HG03575 (cell line): ENCODE data around the gene OTUB2.

Experiments
- ATAC-seq: cut with Tn5 transposase; IDR thresholded peaks from one replicate; pipeline ENCODE4 v1.9.1; 2021; ENCODE audit not compliant: unreplicated experiment, insufficient number of reproducible peaks, low FRiP score; ENCODE audit errors: extremely low read depth

The OTUB2 gene

DNA sequence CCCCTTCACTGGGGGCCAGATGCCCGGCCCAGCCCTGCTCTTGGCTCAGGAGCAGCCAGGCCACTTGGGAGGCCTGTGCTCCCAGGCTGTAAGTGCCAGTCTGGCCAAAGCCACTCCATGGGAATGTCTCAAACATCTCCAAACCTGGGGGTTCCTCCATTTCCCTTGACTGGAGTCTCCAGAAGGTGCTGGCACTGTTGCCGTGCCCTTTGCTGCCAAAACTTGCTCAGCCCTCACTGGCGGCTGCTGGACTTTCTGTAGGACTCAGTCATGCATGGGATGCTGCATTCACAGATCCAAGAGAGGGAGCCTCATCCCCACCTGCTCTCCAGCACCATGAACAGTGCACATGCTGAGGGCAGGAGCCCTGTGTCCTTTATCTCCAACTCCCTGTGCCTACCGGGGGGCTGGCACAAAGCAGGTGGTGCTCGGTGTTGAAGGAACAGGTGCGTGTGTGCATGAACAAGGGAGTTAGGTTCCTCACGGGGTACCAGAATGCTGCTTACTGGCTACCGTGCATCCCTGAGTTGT, 9.6 kb upstream of the OTUB2 start:
- ATAC-seq: no peak

DNA sequence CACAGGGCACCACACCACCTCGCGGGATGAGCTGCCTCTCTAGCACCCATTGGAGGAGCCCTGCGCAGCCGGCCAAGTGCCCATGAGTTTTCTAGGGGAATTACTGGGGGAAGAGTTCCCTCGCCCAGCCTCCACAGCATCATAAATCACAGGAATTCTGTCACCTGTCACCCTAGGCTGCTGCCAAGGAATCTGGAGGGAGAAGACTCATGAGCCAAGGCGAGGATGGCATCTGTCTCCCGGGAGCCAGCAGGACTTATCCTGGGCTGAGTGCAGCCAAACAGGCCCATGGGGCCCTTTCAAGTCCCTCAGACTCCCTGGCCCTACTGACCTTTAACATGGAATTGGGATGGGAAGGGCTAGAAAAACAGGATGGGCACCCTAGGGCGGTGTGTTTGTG, 7.8 kb upstream of the OTUB2 start:
- no peak for ATAC-seq

DNA sequence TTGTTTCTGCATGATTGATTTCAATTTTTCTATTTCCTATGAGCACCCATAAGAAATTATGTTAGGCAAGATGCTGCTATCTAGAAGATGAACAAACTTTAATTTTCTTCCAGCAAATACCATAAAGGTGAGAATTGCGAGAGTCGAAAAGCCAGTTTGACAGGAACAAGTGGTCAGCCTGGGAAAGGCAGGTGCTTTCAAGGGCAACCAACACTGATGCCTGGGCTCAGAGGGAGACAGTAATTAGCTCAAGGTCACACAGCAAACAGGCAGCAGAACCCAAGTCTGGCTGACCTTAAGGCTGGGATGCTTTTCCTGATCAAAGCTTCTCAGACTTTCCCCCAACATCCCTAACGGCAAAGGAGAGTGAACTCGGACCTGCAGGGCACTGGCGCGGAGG, 6.8 kb upstream of the OTUB2 start:
- ATAC-seq: no peak

DNA sequence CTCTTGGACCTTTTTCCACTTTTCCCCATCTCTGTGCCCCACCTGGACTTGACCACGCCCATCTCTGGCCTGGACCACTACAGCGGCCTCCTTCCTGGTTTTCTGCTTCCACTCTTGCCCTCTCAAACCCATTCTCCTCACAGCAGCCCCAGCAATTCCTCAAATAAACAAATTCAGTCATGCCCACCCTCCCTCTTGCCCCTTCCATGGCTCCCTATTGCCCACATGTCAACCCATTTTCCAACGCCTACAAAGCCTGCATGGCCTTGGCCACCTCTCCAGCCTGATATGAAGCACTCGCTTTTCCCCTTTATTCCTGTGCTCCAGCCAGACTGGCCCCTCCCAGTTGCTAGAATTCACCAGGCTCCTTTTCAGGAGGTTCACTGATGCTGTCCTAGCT, 5.9 kb upstream of the OTUB2 start:
- ATAC-seq: no peak

DNA sequence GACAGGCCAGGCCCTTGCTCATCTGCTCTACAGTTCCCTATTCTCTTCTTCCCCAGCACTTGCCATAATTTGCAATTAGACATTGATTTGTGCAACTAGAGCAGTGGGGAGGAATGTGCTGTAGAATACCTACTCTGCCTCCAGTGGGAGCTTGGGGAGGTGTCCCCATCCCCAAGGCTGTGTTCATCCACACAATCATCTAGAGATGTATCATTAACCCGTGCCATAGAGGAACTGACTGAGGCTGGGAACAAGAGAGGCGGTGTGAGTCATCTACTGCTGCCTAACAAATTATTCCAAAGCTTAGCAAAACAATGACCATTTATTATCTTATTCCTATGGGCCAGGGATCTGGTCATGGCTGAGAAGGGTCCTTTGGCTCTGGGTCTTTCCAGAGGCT, 5.1 kb upstream of the OTUB2 start:
- ATAC-seq: no peak

DNA sequence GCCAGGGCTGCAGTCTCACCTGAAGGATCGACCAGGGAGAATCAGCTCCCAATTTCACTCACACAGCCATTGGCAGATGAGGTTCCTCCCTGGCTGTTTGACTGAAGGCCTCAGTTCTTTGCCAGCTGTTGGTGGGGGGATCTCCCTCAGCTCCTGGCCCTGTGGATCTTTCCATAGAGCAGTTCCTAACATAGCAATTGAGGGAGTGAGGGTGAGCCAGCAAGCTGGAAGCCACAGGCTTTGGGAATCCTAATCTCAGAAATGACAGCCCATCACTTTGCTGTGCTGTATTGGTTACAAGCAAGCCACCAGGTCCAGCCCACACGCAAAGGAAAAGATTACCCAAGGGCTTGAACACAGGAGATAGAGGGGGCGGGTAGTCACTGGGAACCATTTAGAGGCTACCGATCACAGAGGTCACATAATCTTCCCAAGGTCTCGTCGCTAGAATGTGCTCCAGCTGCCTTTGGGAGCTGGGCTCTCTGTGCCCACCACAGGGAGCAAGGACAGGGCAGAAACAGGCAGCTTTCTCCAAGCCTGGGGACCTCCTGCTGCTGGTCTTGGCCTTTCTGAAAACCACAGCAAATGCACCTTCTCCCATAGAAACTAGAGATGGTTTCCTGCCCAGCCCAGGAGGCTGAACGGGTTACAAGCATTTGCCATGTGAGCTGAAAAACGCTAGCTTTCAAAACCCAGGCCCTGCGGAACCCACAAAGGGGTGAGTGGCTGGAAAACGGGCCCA, 4.6 kb upstream of the OTUB2 start:
- no peak for ATAC-seq

DNA sequence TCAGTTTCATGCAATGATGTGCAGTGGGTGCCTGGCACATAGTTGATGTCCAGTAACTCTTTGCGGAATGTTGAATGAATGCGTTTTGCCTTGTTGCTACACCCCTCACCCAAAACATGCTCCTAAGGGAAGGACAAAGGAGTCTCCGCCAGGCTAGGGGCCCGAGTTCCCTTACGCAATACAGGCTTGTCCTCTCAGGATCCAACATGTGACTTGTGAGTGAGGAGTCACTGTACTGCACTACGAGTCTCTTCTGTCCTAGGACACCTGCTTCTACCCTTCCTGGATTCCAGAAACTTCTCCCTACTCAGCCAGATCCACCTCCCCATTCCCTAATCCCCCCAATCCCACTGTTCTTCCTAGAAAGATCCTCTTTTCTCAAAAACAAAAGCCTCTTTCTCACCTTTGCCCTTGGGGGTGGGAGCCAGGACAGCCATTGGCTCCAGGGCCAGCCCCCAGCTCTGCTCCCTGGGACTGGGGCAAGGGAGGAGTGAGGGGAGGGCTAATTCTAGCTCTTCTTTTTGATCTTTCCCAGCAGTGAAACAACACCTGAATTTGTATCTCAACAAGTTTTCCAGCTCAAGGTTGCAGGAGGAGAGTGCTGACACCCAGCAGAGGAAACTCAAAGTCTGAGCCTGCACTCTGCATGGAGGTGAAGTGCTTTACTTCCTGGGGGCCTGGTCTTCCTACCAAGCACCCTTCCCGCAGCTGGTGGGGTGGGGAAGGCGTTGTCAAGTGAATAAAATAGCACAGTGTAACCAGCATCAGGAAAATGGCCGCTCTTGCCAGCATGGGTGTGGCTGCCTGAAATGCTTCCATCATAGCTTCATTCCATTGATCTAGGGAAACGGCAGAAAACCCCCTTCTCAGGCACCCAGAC, 3.4 kb upstream of the OTUB2 start:
- ATAC-seq: no peak

DNA sequence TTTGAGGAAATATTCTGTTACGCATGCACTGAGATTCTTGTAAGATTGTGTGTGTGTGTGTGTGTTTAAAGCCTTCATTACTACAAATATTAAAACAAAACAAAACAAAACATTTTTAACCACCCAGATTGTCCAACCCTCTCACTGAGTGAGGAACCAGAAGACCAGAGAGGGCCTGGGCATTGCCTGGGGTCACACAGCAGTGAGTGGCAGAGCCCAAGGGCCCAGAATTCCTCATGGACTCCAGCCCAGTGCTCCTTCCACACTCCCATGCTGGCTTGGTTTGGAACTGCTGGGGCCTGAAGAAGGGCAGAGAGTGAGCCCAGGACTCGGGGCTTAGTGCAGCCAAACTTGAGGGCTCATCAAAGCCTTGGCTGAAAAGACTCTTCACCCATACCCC, 1.6 kb upstream of the OTUB2 start:
- ATAC-seq: no peak

DNA sequence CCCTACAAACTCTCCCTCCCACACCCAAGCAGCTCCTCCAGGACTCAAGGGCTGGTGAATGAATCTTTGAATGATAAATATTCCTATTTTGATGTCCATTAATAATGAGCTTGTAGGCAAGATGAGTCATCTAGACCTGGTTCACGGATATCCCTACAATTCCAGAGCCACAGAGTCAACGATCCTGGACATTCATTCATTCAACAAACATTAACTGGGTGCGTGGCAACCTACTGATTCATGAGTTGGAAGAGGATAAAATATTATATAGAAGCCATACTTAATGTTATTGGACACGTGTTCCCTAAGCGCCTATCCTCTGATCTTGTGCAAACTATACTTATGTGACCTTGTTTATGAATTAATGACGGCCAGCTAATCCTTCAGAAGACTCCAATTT, 420 bp upstream of the OTUB2 start:
- ATAC-seq: no peak

DNA sequence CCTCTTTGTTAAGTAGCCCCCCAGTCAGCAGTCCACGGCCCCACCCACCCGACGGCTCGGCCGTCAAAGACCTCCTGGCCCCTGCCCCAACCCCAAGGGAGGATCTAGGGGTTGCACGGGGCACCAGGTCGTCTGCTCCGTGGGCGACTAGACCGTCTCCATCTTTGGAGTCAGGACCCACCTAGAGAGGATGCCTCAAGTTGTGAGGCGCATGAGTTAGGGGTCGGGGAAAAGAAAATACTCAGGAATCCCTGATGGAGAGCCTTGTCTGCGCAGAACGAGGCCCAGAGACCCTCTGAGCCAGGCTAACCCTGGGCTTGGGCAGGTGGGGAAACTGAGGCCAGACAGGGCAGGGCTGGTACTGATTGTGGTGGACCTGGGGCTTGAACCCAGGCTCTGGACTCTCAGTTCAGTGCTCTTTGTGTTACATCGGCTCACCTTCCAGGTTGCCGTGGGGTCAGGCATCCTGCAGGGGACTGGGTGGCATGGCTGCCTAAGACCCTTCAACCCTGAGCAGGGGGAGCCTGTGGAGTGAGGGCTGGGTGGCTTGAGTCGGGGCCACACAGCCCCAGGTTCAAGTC, 839 bp downstream of the OTUB2 start:
- no peak for ATAC-seq

DNA sequence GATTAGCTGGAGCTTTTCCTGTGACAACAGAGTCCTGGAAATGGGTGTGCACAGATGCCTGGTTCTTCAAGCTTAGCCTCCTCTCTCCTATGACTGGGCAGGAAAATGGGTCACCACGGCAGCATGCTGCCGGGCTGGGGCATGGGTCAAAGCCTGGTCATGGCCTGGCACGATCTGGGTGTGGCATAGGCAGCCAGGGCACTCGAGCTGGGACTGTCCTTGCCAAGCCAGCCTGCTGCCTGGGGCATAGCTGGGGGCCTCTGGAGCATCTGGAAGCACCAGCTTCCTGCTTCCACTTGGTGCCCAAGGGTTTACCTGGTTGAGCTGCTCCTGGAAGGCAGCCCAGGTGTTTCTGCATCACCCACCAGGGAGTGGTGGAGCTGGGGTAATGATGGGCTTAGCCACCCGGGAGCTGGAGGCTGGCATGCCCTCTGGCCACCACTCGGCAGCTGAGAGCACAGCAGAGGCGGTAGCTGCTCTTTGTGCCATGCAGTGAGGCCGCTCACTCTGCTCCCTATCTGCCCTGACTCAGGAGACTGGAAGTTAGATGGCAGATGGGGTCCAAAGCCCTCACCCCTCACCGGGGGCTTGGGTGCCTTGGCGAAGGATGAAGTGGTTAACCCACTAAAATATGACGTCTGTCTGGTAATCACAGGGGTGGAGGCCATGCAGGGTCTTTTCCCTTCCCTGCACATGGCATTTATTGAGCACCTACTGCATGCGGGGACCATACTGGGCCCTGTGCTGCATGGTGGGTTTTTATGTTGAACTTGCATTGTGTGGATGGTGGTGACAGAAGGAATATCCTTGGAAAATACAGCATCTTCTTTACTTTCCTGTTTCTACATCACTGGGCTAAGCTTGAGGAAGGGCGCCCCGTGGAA, 1.7 kb downstream of the OTUB2 start:
- ATAC-seq: no peak

DNA sequence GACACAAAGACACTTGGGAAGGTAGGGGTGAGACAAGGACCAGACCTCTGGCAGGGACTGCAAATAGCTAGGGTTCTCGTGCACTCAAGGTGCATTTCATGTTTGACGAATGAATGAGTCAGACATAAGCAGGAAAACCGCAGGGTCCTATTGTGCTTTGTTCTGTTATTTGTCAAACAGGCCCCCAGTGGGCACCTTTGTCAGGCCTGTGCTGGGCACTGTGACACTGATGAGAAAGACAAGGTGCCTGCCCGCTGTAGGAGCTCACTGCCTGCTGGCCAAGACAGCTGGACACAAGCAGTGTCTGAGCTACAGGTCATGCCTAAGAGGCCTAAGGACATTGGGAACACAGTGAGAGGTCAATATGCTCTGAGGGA, 2.3 kb downstream of the OTUB2 start:
- ATAC-seq: no peak

DNA sequence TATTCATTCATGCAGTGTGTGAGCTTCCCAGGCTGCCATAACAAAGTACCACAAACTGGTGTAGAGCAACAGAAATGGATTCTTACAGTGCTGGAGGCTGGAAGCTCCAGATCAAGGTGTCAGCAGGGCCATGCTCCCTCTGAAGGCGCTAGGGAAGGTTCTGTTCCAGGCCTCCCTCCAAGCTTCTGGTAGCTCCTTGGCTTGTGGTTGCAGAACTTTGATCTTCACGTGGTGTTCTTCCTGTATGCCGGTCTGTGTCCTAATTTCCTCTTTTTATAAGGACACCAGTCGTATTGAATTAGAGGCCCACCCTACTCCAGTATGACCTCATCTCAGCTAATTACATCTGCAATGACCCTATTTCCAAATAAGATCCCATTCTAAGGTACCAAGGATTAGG, 3.1 kb downstream of the OTUB2 start:
- no peak for ATAC-seq

DNA sequence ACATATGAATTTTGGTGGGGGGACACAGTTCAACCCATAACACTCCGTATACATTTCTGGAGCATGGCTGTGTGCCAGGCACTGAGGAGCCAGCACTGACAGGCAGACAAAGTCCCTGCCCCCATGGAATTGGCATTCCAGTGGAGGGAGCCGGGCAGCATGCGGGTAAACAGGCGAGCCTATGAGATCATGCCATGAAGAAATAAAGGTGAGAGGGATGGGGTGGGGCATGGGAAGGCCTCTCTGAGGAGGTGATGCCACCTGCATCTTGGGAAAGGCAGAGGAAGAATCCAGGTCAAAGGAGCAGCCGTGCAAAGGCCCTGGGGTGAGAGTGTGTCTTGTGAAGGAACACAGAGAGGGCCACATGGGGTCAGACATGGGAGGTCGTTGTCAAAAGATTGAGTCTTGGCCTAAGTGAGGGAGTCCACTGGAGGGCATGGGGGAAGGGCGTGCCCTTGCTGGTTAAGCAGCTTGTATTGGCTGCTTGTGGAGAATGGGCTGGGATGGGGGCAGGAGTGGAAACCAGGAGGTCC, 3.6 kb downstream of the OTUB2 start:
- ATAC-seq: no peak

DNA sequence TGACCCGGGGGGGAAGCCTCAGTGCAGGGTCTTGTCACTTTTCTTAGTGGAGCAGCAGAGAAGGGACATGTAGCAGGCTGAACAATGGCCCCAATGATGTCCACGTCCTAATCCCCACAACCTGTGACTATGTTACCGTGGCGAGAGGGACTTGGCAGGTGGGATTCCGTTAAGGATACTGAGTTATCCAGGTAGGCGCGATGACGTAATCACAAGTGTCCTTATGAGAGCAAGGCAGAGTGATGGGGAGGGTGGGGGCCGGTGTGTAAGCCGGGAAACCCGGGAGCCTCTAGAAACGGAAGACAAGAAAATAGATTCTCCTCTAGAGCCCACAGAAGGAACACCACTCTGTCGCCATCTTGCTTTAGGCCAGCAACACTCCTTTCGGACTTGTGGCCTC, 4.4 kb downstream of the OTUB2 start:
- ATAC-seq: no peak

DNA sequence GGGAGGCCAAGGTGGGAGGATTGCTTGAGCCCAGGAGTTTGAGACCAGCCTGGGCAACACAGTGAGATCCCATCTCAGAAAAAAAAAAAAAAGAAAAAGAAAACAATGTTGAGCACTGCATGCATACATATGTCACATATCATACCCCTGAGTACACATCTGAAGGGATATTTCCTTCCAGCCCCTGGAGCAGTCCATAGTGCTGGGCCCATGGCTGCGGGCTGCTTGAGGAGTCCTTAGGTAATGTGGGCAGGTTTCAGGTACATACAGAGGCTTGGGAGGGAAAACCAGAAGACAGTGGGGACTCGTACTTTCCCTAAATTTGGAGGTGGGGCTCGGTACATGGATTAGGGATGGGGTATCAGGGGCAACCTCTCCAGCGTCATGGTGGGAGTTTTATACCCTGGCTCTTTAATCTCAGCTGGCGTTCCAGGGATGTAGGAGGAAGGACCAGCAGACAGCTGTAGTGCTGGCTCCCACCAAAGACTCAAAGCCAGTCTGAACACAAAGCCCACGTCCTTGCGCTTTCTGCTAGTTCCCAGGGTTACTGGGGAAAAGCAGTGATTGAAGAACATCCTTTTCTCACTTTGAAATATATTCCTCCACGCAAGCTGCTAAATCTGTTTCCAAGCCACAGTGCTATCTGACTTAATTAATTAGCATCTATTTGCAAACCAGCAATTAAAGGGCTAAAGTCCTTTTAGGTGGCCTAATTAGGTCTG, 5.2 kb downstream of the OTUB2 start:
- ATAC-seq: no peak

DNA sequence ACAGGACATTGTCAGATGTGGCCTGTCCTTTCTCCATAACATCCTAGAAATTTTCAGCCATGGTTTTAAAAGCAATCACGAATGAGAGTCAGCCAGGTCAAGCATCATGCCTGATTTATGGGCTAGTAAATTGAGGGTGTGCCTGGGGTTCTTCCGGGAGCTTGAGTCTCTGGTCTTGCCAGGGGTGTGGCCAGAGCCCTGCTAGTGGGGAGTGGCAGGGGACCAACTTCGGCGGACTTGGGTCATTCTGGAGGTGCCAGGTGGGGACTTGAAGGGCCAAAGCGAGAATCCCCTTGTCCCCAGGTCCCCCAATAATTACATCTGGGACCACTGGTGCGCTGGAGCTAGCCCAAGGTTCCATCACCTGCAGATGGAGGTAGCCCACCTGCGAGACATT, 5.7 kb downstream of the OTUB2 start:
- ATAC-seq: no peak

DNA sequence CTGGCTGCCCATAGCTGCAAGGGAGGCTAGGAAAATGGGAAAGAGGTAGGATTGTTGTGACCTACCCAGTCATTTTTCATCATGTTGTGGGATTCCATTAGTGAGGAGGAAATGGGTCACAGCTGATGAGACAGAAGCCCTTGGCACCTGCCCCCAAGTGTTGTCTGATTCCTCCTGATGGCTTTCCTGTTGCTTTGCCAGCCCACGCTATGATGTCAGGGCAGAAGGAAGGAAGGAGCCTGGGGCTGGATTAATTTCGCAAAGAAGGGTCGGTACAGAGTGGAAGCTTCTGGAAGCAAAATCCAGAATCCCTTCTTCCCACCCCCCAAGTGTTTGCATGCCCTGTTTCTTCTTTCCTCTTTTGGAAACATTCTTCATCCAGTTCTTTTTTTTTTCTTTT, 8.7 kb downstream of the OTUB2 start:
- no peak for ATAC-seq
